HEK293 (cell line): ENCODE measurements around the gene ZBED5.

Experiments
- EGR2 ChIP-seq: fragments of 450-650 bp; formaldehyde crosslinking; IDR thresholded peaks from 2 replicates; pipeline ENCODE4 v1.5.1; 2016; ENCODE audit warnings: low read depth, missing biosample characterization, missing genetic modification characterization
- GLI2 ChIP-seq: fragments of 450-650 bp; formaldehyde crosslinking; IDR thresholded peaks from 2 replicates; pipeline ENCODE4; 2017; ENCODE audit warnings: missing biosample characterization, missing genetic modification characterization, low read depth, borderline replicate concordance
- GLIS2 ChIP-seq: fragments of 450-650 bp; formaldehyde crosslinking; IDR thresholded peaks from 2 replicates; pipeline ENCODE4 v1.5.1; 2016; ENCODE audit warnings: missing biosample characterization, missing genetic modification characterization
- HIC1 ChIP-seq: fragments of 450-650 bp; formaldehyde crosslinking; IDR thresholded peaks from 2 replicates; pipeline ENCODE4 v1.5.1; 2016; ENCODE audit warnings: missing biosample characterization, missing genetic modification characterization
- IKZF3 ChIP-seq: fragments of 450-650 bp; IDR thresholded peaks from 2 replicates; pipeline ENCODE4 v1.5.0; 2018; ENCODE audit warnings: missing biosample characterization, mild to moderate bottlenecking, missing genetic modification characterization, moderate library complexity
- KLF7 ChIP-seq: fragments of 450-650 bp; formaldehyde crosslinking; IDR thresholded peaks from 2 replicates; pipeline ENCODE4 v1.5.1; 2016; ENCODE audit warnings: missing biosample characterization, missing genetic modification characterization, borderline replicate concordance
- PRDM6 ChIP-seq: fragments of 450-650 bp; formaldehyde crosslinking; IDR thresholded peaks from 2 replicates; pipeline ENCODE4 v1.5.1; 2017; ENCODE audit warnings: missing biosample characterization, missing genetic modification characterization
- SP2 ChIP-seq: fragments of 450-650 bp; formaldehyde crosslinking; IDR thresholded peaks from 2 replicates; pipeline ENCODE4 v1.5.1; 2016; ENCODE audit warnings: missing biosample characterization, missing genetic modification characterization
- ZFP69B ChIP-seq: fragments of 450-650 bp; formaldehyde crosslinking; IDR thresholded peaks from 2 replicates; pipeline ENCODE4 v1.5.1; 2016; ENCODE audit warnings: missing biosample characterization, missing genetic modification characterization
- ZNF132 ChIP-seq: fragments of 450-650 bp; formaldehyde crosslinking; IDR thresholded peaks from 2 replicates; pipeline ENCODE4 v1.5.1; 2017; ENCODE audit warnings: missing biosample characterization, missing genetic modification characterization, borderline replicate concordance
- ZNF362 ChIP-seq: fragments of 450-650 bp; formaldehyde crosslinking; IDR thresholded peaks from 2 replicates; pipeline ENCODE4 v1.5.1; 2016; ENCODE audit warnings: missing biosample characterization, missing genetic modification characterization
- ZNF394 ChIP-seq: fragments of 450-650 bp; formaldehyde crosslinking; IDR thresholded peaks from 2 replicates; pipeline ENCODE4 v1.5.1; 2016; ENCODE audit warnings: missing biosample characterization, missing genetic modification characterization, mild to moderate bottlenecking, moderate library complexity, borderline replicate concordance
- ZNF449 ChIP-seq: fragments of 450-650 bp; formaldehyde crosslinking; IDR thresholded peaks from 2 replicates; pipeline ENCODE4 v1.5.1; 2017; ENCODE audit warnings: missing biosample characterization, mild to moderate bottlenecking, missing genetic modification characterization, moderate library complexity
- ZNF501 ChIP-seq: fragments of 450-650 bp; formaldehyde crosslinking; IDR thresholded peaks from 2 replicates; pipeline ENCODE4 v1.5.1; 2016; ENCODE audit warnings: missing biosample characterization, missing genetic modification characterization
- ZNF513 ChIP-seq: fragments of 450-650 bp; IDR thresholded peaks from 2 replicates; pipeline ENCODE4 v1.5.1; 2018; ENCODE audit warnings: missing biosample characterization, missing genetic modification characterization
- ZNF521 ChIP-seq: fragments of 450-650 bp; formaldehyde crosslinking; IDR thresholded peaks from 2 replicates; pipeline ENCODE4 v1.5.1; 2017; ENCODE audit warnings: missing biosample characterization, mild to moderate bottlenecking, missing genetic modification characterization
- ZNF555 ChIP-seq: fragments of 450-650 bp; formaldehyde crosslinking; conservative IDR thresholded peaks from 2 replicates; pipeline ENCODE4 v1.5.1; 2017; ENCODE audit warnings: missing biosample characterization, mild to moderate bottlenecking, missing genetic modification characterization, inconsistent platforms
- ZNF596 ChIP-seq: fragments of 450-650 bp; IDR thresholded peaks from 2 replicates; pipeline ENCODE4 v1.5.0; 2018; ENCODE audit warnings: missing biosample characterization, mild to moderate bottlenecking, missing genetic modification characterization, moderate library complexity
- ZNF629 ChIP-seq: fragments of 450-650 bp; formaldehyde crosslinking; IDR thresholded peaks from 2 replicates; pipeline ENCODE4 v1.5.1; 2017; ENCODE audit warnings: missing biosample characterization, missing genetic modification characterization
- ZNF639 ChIP-seq: fragments of 450-650 bp; formaldehyde crosslinking; IDR thresholded peaks from 2 replicates; pipeline ENCODE4 v1.5.1; 2016; ENCODE audit warnings: missing biosample characterization, missing genetic modification characterization

The ZBED5 gene

GRCh38 chr11:10858439-10859325 is 829 bp upstream of the ZBED5 start (continued):
- TF ChIP-seq HIC1 (tag by site-specific recombination) (no peak), ZNF521 (no peak), ZNF555 (tag by site-specific recombination) (no peak), ZNF596 (no peak), SP2 (tag by site-specific recombination) (no peak), ZFP69B (tag by site-specific recombination) (no peak), ZNF501 (tag by site-specific recombination) (no peak; the same call in 1 of the 2 replicates), PRDM6 (tag by site-specific recombination) (no peak), ZNF449 (tag by site-specific recombination) (peak; percentile 96), GLI2 (tag by site-specific recombination) (no peak), ZNF132 (tag by site-specific recombination) (no peak), ZNF362 (tag by site-specific recombination) (no peak), EGR2 (tag by site-specific recombination) (no peak), IKZF3 (tag by site-specific recombination) (no peak), ZNF639 (tag by site-specific recombination) (no peak), ZNF394 (tag by site-specific recombination) (no peak; the same call in 1 of the 2 replicates), KLF7 (tag by site-specific recombination) (no peak), ZNF513 (tag by site-specific recombination) (no peak), GLIS2 (peak; percentile 35; the same call in 1 of the 2 replicates), ZNF629 (no peak)
